Measurements from ENCODE around the gene RTN4RL2. TPM values are rescaled to one million over a fixed set of nuclear protein-coding genes. Genes with fewer than 3 reads are reported as not detected.

The RTN4RL2 gene
- total RNA-seq, 1 donor from 2014 or later = 3.2 TPM

GRCh38 chr11:57511741-57512430 is 51.6 kb downstream of the RTN4RL2 start:
- Histone ChIP-seq H3K27ac (no peak overlapping the region), H3K4me1 (peaks cover 12% of the 10 kb centered on the region), H3K4me3 (no peak overlapping the region), H3K27me3 (no peaks in the 10 kb centered on the region), H3K9me3 (no peaks in the 10 kb centered on the region), H3K36me3 (no peaks in the 10 kb centered on the region)
- intact Hi-C loops (cut with DNase I) = no loop called here
- no peak for DNase-seq
- no peak for ATAC-seq
- no peak for TF ChIP-seq CTCF (IDR thresholded peaks at IDR 0.05)

DNA sequence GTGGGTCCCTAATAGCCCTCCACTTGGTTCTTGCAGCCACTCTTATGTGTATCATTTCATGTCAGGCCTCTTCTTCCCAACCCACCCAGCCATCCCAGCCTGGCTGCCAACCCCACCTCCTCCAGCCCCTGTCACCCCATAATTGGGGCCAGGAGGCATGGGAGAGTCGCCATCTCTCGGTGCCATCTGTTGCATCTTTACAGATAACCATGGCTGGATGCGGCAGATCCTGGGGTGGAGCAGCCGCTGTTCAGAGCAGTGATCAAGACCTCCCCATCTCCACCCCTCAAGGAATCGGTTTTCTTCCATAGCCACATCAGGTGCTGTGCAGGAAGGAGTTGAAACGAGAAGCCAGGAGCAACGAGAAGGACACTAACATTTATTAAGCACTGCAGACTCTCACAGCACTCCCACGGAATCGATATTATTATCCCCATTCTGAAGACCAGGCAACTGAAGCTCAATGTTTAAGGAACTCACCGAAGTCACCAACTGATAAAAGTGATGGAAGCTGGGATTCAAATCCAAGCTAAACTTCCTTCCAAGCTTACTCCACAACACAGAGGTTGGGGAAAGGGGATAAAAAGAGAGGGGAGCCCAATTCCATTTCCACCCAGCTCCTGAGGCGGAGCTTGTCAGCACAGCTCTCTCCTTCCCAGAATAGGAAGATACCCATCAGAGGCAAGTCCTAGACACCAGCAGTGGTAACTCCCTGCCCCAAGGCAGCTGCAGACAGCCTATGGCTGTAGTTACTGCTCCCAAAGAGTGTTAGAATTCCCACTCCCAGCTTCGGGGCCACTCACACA is 52.5 kb downstream of the RTN4RL2 start:
- DNase-seq (no peak), ATAC-seq (no peak)
- Histone ChIP-seq H3K27me3 (no peaks in the 10 kb centered on the region), H3K9me3 (no peaks in the 10 kb centered on the region), H3K4me3 (no peak overlapping the region), H3K36me3 (no peaks in the 10 kb centered on the region), H3K4me1 (peaks cover 12% of the 10 kb centered on the region), H3K27ac (no peak overlapping the region)
- TF ChIP-seq CTCF (IDR thresholded peaks at IDR 0.05) = no peak
- intact Hi-C loops (cut with DNase I) = no loop called here

DNA sequence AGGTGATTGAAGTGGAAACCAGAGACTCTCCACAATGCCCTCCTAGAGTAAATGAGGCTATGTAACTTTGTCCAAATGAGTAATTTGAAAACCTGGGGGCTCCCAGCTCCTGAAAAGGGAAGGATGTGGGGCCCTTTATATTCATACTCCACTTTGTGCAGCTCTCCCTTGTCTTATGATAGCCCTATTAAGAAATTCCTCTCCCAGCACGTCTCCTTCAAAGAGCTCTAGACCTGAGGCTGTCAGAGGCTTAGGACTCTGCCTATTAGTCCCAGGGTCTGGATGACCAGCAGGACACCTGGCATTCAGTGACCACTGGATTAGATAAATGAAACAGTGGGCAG is 53.1 kb downstream of the RTN4RL2 start:
- H3K36me3 ChIP-seq = no peaks in the 10 kb centered on the region
- H3K9me3 ChIP-seq = no peaks in the 10 kb centered on the region
- H3K4me3 ChIP-seq = no peak overlapping the region
- H3K4me1 ChIP-seq = peaks cover 12% of the 10 kb centered on the region
- no peak for DNase-seq
- TF ChIP-seq CTCF (IDR thresholded peaks at IDR 0.05) = no peak
- ATAC-seq = no peak
- no peaks in the 10 kb centered on the region for H3K27me3 ChIP-seq
- no peak overlapping the region for H3K27ac ChIP-seq
- intact Hi-C loops (cut with DNase I) = no loop called here

DNA sequence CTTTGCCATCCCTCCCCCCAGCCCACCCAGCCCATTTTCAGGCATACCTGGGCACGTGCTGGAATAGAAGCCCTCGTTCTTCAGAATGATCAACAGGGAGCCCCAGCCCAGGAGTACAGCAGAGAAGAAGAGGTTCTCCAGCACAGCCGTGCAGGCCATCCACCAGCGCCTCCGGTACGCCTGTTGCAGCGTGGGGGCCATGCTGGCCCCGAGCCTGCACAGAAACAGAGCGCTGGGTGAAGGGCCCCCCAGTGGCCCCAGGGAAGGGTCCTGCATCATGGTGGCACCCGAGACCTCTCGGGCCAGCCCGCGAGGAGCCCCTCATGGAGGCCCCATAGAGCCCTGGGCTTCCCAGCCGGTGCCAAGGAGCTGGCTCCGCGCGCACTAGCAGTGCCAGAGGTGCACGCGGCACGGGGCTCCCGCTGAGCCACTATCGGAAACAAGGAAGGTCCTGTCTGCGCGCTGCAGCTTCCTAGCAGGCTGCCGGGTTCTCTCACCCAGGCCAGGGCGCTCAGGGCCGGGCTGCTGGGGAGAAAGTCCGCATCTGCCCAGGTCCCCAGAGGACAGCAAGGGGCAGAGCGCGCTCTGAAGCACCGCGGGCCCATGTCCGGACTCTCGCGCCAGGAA is 53.7 kb downstream of the RTN4RL2 start:
- H3K27me3 ChIP-seq = no peaks in the 10 kb centered on the region
- no peak for TF ChIP-seq CTCF (IDR thresholded peaks at IDR 0.05)
- H3K4me1 ChIP-seq = peaks cover 12% of the 10 kb centered on the region
- ATAC-seq = peak; percentile 71
- H3K9me3 ChIP-seq = no peaks in the 10 kb centered on the region
- no peaks in the 10 kb centered on the region for H3K36me3 ChIP-seq
- peak; percentile 76 for DNase-seq
- peak overlapping the region; percentile 97 for H3K4me3 ChIP-seq
- H3K27ac ChIP-seq = peak overlapping the region; percentile 65
- intact Hi-C loops (cut with DNase I) = no loop called here

GRCh38 chr11:57514538-57515331 is 54.4 kb downstream of the RTN4RL2 start:
- no peaks in the 10 kb centered on the region for H3K27me3 ChIP-seq
- intact Hi-C loops (cut with DNase I) = no loop called here
- peaks cover 12% of the 10 kb centered on the region for H3K4me1 ChIP-seq
- H3K27ac ChIP-seq = peak overlapping the region; percentile 65
- H3K4me3 ChIP-seq = peak overlapping the region; percentile 97
- H3K36me3 ChIP-seq = no peaks in the 10 kb centered on the region
- DNase-seq = peak; percentile 82
- no peak for TF ChIP-seq CTCF (IDR thresholded peaks at IDR 0.05)
- no peaks in the 10 kb centered on the region for H3K9me3 ChIP-seq
- peak; percentile 73 for ATAC-seq

Measured in upper lobe of right lung (tissue), 1 donor.